AG10803 (cell line): ENCODE data around the gene PACRG.

Source experiments
- DNase-seq: peaks from one replicate; pipeline ENCODE4 v3.0.0; 2010; ENCODE audit warnings: low read depth
- H3K4me3 ChIP-seq: 2 replicates; pipeline ENCODE4 v1.5.1; 2011; ENCODE audit warnings: mild to moderate bottlenecking, low read length, control low read depth
- TF ChIP-seq, protein P1 (sequence below): conservative IDR thresholded peaks from 2 replicates; pipeline ENCODE4 v1.5.1; 2011; ENCODE audit warnings: mild to moderate bottlenecking, low read length, control low read depth, inconsistent platforms

PACRG gene

DNA sequence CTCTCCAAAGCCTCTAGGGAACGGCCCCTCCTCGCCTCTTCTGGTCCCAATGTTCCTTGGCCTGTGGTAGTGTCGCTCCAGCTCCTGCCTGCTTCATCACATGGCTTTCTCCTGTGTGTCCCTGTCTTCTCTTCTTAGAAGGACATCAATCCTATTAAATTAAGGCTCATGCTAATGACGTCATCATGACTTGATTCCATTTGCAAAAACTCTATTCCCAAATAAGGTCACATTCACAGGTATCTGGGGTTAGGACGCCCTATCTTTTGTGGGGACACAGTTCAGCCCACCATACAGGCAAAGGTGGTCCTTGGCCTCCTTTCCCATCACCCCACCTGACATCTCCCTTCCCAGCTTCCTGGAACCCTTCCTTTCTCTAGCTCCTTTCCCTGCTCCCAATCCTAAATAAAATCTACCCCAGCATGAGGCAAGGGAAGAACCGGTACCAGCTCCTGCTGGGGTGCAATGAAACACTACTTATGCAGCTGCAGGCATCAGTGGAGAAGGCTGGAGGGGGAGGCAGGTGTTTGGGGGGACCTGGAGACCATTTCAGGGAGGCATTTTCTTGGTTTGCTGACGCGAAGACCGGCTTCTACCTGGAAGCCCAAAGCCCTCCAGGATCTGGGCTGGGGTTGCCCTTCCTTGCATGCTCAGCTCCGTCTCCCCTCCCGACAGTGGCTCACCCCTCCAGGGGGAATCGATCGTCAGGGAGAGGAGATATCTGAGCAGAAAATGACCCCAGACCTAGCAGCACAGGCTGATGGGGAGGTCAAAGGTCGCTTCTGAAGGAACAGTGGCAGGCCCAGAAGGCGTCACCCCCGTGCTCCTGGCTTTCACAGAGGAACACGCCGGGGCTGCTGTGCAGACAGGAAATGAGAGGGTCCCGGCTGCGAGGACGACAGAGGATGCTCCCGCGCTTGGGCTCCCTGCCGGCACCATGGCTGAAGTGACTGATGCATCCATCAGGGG lies 615.1 kb downstream of the PACRG start:
- DNase-seq, result no peak
- TF ChIP-seq, protein P1, sequence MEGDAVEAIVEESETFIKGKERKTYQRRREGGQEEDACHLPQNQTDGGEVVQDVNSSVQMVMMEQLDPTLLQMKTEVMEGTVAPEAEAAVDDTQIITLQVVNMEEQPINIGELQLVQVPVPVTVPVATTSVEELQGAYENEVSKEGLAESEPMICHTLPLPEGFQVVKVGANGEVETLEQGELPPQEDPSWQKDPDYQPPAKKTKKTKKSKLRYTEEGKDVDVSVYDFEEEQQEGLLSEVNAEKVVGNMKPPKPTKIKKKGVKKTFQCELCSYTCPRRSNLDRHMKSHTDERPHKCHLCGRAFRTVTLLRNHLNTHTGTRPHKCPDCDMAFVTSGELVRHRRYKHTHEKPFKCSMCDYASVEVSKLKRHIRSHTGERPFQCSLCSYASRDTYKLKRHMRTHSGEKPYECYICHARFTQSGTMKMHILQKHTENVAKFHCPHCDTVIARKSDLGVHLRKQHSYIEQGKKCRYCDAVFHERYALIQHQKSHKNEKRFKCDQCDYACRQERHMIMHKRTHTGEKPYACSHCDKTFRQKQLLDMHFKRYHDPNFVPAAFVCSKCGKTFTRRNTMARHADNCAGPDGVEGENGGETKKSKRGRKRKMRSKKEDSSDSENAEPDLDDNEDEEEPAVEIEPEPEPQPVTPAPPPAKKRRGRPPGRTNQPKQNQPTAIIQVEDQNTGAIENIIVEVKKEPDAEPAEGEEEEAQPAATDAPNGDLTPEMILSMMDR, result no peak
- H3K4me3 ChIP-seq, result no peak overlapping the region

DNA sequence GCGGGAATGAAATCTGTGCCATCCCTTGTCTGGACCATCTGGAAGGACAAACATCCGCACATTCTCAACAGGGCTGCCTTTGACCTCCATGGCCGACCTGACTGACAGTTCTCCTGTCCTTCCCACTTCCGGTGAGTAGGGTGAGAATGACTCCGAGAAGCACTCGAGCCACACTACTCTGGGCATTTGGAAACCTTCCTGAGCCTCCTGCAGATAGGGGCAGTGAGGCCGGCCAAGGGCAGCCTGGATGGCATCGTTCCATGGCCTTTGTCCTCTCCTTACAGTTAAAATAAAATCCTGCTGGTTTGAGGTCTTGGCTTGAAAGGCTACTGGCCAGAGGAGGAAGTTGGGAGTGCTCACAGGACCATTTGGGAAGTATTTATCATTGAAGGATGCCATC lies 615.8 kb downstream of the PACRG start:
- no peak overlapping the region for H3K4me3 ChIP-seq
- DNase-seq, result no peak
- TF ChIP-seq, protein P1, result no peak

DNA sequence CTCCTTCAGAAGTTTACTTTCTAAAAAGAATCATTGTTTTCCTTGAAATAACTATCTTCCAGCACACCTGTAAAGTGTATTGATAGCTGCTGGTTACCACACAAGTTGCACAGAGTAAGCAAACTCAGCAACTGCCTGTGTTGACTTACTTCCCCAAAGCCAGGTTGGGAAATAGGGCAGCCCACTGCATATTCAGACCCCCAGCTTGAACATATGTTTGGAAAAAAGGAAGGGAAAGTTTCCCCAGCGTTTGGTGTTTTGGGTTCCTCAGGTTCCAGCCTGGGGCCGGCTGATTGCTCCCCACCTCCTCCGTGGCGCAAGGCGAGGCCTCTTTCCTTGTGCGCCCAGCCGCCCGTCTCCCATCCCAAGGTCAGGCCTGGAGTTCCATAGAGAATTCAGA lies 616.6 kb downstream of the PACRG start:
- H3K4me3 ChIP-seq, result no peak overlapping the region
- no peak for DNase-seq
- TF ChIP-seq, protein P1, result no peak

DNA sequence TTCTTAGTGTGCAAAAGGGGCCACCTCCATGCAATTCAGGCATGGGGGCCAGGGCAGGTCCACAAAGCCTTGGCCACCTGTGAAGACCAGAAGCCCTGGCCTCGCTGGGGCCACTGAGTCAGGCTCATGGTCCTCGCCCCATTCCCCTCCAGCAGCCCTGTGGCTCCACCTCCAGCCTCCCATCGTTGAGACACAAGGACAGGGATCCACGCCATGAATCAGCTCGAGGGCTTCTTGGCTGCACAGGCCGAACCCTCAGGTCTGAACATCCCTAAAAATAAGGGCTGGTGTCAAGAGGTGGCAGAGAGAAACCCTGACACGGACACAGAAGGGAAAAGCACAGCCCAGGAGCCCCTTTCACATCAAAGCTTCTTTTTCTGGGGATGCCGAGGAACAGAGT lies 618.2 kb downstream of the PACRG start:
- TF ChIP-seq, protein P1, result no peak
- DNase-seq, result no peak
- no peak overlapping the region for H3K4me3 ChIP-seq

DNA sequence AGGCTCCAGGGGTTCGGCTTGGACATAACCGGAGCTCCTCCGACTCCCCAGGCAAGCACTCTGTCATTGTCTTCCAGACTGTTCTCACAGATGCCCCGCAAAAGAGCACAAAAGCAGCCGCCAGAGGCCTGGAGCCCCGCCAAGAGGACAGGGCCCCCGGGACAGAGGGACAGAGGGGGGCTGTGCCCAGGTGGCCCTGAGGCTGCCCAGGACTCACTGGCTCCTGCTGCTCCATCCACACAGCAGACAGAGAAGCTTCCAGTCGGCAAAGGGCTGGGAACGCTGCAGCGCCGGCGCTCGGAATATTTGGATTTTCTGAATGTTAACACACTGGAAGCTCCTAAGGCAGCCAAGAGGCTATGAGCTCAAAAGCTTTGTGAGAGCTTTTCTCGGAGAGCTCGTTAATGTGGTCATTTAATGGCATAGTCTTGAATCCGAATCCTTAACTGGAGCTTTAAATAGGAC lies 618.8 kb downstream of the PACRG start:
- TF ChIP-seq, protein P1, result no peak
- no peak overlapping the region for H3K4me3 ChIP-seq
- no peak for DNase-seq

DNA sequence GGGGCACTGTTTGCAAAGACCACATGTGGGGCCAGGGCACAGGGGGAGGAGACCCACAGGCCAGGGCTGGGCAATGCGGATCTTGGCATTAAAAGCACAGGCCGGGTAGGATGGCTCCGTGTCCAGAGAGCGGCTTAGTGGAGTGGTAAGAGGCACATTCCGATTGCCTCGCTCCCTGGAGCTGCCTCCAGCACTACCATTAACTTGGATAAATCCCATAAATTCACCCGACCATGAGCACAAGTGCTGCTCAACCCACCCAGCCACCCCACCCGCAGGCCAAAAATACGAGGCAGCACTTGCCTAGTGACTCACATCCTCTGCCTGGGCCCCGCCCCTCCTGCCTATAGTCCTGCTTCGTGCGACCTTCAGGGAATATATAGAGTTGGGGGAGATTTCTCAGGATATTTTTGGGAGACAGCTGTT lies 619.3 kb downstream of the PACRG start:
- H3K4me3 ChIP-seq, result no peak overlapping the region
- TF ChIP-seq, protein P1, result no peak
- DNase-seq, result no peak
